ENCODE data around the gene TCHP. TPM values are rescaled to one million over a fixed set of nuclear protein-coding genes. Genes with fewer than 3 reads are reported as not detected.
"Not testable (repeated sequence)": the region's sequence is repeated elsewhere in the genome, so short reads cannot be mapped to it uniquely, and the experiment has no call there.

Gene TCHP
- total RNA-seq, 4 donors from 2014 or later, result 12.4 to 29.4 (median 17.6) TPM

- Histone ChIP-seq H3K4me1 (peaks cover 0 to 26% (median 14%) of the 10 kb centered on the region in 3 donors), H3K27ac (no peak overlapping the region), H3K36me3 (no peaks in the 10 kb centered on the region), H3K9me3 (no peaks in the 10 kb centered on the region), H3K4me3 (no peak overlapping the region), H3K27me3 (peaks cover 10% of the 10 kb centered on the region)
- 81 to 100% methylated on average over 2 to 6 of the region's 6 CpGs for WGBS, 2 donors (ENCODE audit: low coverage in 1 of 2)
- TF ChIP-seq POLR2A (IDR thresholded peaks at IDR 0.05), result no peak
- no peak for TF ChIP-seq CTCF (IDR thresholded peaks at IDR 0.05)
- no peak for TF ChIP-seq EP300 (IDR thresholded peaks at IDR 0.05)
- ATAC-seq, result no peak
These were observed 3.0 kb upstream of the TCHP start for GRCh38 chr12:109897029-109897428.

GRCh38 chr12:109899345-109899744 is 729 bp upstream of the TCHP start:
- H3K4me1 ChIP-seq, result peaks cover 0 to 37% (median 14%) of the 10 kb centered on the region in 3 donors
- not testable (repeated sequence) for H3K27me3 ChIP-seq, H3K9me3 ChIP-seq, ATAC-seq
- H3K36me3 ChIP-seq, result peaks cover 0 to 16% of the 10 kb centered on the region in 2 donors
- whole genome bisulfite sequencing, 2 donors (ENCODE audit: low coverage in 1 of 2), result 88 to 98% methylated on average over 5 to 12 of the region's 15 CpGs
- H3K4me3 ChIP-seq, result peak overlapping the region in 1 of 2 donors; percentile 91
- peak overlapping the region in 3 of 4 donors; percentile 84 to 89 (median 86) for H3K27ac ChIP-seq

GRCh38 chr12:109900752-109901580 is 892 bp downstream of the TCHP start:
- TF ChIP-seq POLR2AphosphoS5 (IDR thresholded peaks at IDR 0.05) (no peak), CTCF (IDR thresholded peaks at IDR 0.05) (no peak)
- Histone ChIP-seq H3K27ac (peak overlapping the region in 3 of 4 donors; percentile 84 to 89 (median 86)), H3K27me3 (no peaks in the 10 kb centered on the region), H3K9me3 (no peaks in the 10 kb centered on the region), H3K4me1 (peaks cover 0 to 37% (median 14%) of the 10 kb centered on the region in 3 donors), H3K36me3 (peaks cover 0 to 32% of the 10 kb centered on the region in 2 donors), H3K4me3 (peak overlapping the region; percentile 59 to 91)
- ATAC-seq, result no peak
- WGBS, 2 donors (ENCODE audit: low coverage in 1 of 2), result 4 to 21% methylated on average over 4 to 10 of the region's 16 CpGs

- Histone ChIP-seq H3K4me1 (peaks cover 0 to 37% (median 14%) of the 10 kb centered on the region in 3 donors), H3K4me3 (no peak overlapping the region), H3K36me3 (peaks cover 0 to 52% of the 10 kb centered on the region in 2 donors), H3K27ac (no peak overlapping the region), H3K27me3 (no peaks in the 10 kb centered on the region), H3K9me3 (no peaks in the 10 kb centered on the region)
- no peak for TF ChIP-seq CTCF (IDR thresholded peaks at IDR 0.05)
- no peak for TF ChIP-seq EP300 (IDR thresholded peaks at IDR 0.05)
- TF ChIP-seq POLR2AphosphoS5 (IDR thresholded peaks at IDR 0.05), result no peak
- TF ChIP-seq POLR2A (IDR thresholded peaks at IDR 0.05), result no peak
- 100% methylated on average over 1 of the region's 15 CpGs; no CpG with 5 or more reads in 1 of the 2 donors for WGBS, 2 donors (ENCODE audit: low coverage in 1 of 2)
- ATAC-seq, result no peak
These were observed 2.9 kb downstream of the TCHP start for GRCh38 chr12:109902891-109903418.

GRCh38 chr12:109905301-109905700 is 5.2 kb downstream of the TCHP start:
- no peaks in the 10 kb centered on the region for H3K9me3 ChIP-seq
- no peak for TF ChIP-seq CTCF (IDR thresholded peaks at IDR 0.05)
- no peak for TF ChIP-seq EP300 (IDR thresholded peaks at IDR 0.05)
- TF ChIP-seq POLR2A (IDR thresholded peaks at IDR 0.05), result no peak
- TF ChIP-seq POLR2AphosphoS5 (IDR thresholded peaks at IDR 0.05), result no peak
- 85 to 89% methylated on average over 6 to 9 of the region's 10 CpGs for WGBS, 2 donors (ENCODE audit: low coverage in 1 of 2)
- H3K4me3 ChIP-seq, result no peak overlapping the region
- no peak overlapping the region for H3K27ac ChIP-seq
- peaks cover 0 to 76% of the 10 kb centered on the region in 2 donors for H3K36me3 ChIP-seq
- ATAC-seq, result no peak
- no peaks in the 10 kb centered on the region for H3K27me3 ChIP-seq
- H3K4me1 ChIP-seq, result peaks cover 0 to 26% (median 8%) of the 10 kb centered on the region in 3 donors
